Measurements from ENCODE around the gene P2RY6. TPM values are rescaled to one million over a fixed set of nuclear protein-coding genes. Genes with fewer than 3 reads are reported as not detected.

Gene P2RY6
- total RNA-seq: 0.12 TPM in 1 of 2 replicates, not detected in the other

DNA sequence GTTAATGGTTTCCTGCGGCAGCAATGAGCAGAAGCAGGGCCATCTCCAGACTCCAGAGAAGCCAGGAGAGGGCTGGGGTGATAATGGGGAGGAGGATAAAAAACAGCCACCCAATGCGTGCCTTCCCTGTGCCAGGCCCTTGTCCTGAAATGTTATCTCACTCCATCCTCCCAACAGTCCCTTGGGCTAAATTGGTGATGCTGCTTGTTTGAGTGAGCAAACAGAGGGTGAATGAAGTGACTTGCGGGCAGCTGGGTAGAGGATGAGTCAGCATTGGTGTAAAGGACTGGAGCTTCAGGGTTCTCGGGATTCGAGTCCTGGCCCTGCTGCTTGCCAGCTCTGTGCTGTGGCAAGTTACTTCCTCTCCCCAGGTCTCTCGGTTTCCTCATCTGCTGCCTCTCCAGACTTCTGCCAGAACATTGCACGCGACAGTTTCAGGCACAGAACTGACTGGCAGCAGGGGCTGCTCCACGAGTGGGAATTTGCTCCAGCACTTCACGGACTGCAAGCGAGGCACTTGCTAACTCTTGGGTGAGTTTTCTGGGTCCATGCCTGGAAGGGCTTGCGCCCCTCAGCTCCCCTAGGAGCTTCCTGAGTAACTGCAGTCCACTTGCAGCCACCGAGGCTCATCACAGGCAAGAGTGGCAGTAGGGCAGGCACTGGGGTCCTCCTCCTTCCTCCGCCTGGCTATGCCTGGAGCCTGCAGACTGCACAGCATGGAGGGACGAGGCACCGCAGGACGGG lies at the start of gene P2RY6:
TSS of gene P2RY6 (plus strand) at position 403 of the 744 bp plus-strand sequence. CDS start 24,181 bp downstream, outside the sequence.

DNA sequence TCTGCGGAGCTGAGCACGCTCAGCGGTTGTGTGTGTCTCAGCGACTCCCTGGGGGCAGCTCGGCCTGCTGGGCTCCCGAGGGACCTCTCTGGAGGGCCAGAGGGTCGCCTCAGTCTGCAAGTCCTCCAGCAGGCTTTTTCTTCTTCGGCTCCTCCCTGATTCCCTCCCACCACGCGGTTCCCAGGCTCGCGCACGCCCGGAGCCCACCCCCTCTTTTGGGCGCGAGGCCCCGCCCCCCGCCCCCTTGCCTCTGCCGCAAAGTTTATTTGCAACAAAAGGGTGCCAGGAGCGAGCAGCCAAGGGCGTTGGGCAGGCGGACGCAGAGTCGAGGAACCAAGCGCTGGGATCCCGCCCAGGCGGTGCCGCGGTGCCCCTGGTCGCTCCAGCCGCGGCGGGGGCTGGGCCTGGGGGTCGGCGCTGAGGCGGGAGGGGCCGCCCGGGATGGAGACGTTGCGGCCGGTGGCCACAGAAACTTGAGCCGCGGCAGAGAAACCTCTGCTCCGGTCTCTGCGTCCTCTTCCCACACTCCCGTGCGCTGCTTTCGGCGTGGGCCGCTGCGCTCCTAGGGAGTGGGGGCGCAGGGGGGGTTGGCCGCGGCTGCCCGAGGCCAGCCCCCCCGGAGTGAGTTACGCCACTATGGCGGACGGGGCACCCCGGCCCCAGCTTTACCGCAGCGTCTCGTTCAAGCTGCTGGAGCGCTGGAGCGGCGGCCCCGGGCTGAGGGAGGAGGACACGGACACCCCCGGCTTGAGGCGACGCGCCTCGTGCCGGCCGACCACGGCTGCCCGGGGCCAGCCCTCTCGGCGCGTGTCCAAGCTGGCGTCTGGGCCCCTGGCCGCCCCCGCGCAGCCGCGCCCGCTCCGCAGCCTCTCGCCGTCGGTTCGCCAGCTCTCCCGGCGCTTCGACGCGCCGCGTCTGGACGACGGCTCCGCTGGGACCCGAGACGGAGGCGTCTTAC lies 36.1 kb downstream of the P2RY6 start, which contains the start of gene ARHGEF17:
TSS of gene ARHGEF17 (plus strand) at position 274 of the 958 bp plus-strand sequence. CDS start at position 637, 363 bp downstream.

Other genes starting within 250 kb of the P2RY6 start
- gene FCHSD2, start 130.0 kb upstream of the P2RY6 start, total RNA-seq: 12.6 and 16.6 TPM in 2 replicates
- under 0.01 TPM in 1 of 2 replicates, not detected in the other for gene P2RY2, start 54.1 kb upstream of the P2RY6 start, total RNA-seq
- 37.2 and 38.6 TPM in 2 replicates for gene ARHGEF17, start 35.9 kb downstream of the P2RY6 start, total RNA-seq
- gene RELT, start 104.1 kb downstream of the P2RY6 start, total RNA-seq: 3.1 and 4.9 TPM in 2 replicates